ENCODE results near the gene ZNF516.

ZNF516 gene

GRCh38 chr18:76495435-76496193 lies 572 bp upstream of the ZNF516 start:
- H2BK5ac ChIP-seq (ENCODE audit: low read depth, low read length, poor library complexity, severe bottlenecking) = peak overlapping the region; percentile 46

GRCh38 chr18:76494231-76495005 lies 624 bp downstream of the ZNF516 start:
- Histone ChIP-seq H3K4ac (ENCODE audit: low read depth in 1 of 2, low read length in 2 of 2) (peak overlapping the region in 1 of 2 experiments; percentile 100), H3K27me3 (ENCODE audit: control insufficient read depth in 1 of 2, insufficient read depth in 1 of 2, low read length in 2 of 2) (no peaks in the 10 kb centered on the region), H3K4me1 (ENCODE audit: control insufficient read depth, insufficient read depth, low read depth, low read length) (peaks cover 18% of the 10 kb centered on the region), H3K79me1 (replicated peaks; ENCODE audit: low read length, poor library complexity, severe bottlenecking) (peaks cover 8% of the 10 kb centered on the region), H2BK5ac (ENCODE audit: low read depth, low read length, poor library complexity, severe bottlenecking) (peak overlapping the region; percentile 61), H2BK15ac (ENCODE audit: low read depth, poor library complexity, severe bottlenecking) (no peak overlapping the region), H3K27ac (ENCODE audit: low read length, poor library complexity, severe bottlenecking) (peak overlapping the region; percentile 94), H3K4me2 (ENCODE audit: low read length, poor library complexity, severe bottlenecking) (peak overlapping the region; percentile 96), H2BK120ac (ENCODE audit: low read depth, low read length) (peak overlapping the region; percentile 92), H3K18ac (ENCODE audit: low read depth in 1 of 2, low read length in 2 of 2) (peak overlapping the region; percentile 14 to 92), H2BK12ac (ENCODE audit: low read length in 2 of 2) (peak overlapping the region in 1 of 2 experiments; percentile 84), H3K23ac (ENCODE audit: low read length in 2 of 2) (no peak overlapping the region), H4K8ac (ENCODE audit: low read length) (no peak overlapping the region), H2AFZ (ENCODE audit: low read depth, low read length) (peak overlapping the region; percentile 39), H3K14ac (ENCODE audit: low read length in 2 of 2) (peak overlapping the region in 1 of 2 experiments; percentile 93), H3K9ac (ENCODE audit: low read length) (peak overlapping the region; percentile 95), H4K91ac (ENCODE audit: low read length) (peak overlapping the region; percentile 91), H2AK5ac (ENCODE audit: low read length, severe bottlenecking) (no peak overlapping the region), H3K4me3 (ENCODE audit: insufficient read depth in 1 of 2, low read depth in 1 of 2, low read length in 2 of 2) (peak overlapping the region; percentile 84 to 88), H3K36me3 (ENCODE audit: control insufficient read depth in 1 of 2, insufficient read depth in 2 of 2, low read depth in 1 of 2, low read length in 2 of 2) (no peaks in the 10 kb centered on the region), H3K9me3 (ENCODE audit: control insufficient read depth, low read length) (no peaks in the 10 kb centered on the region)
- under 1% methylated on average over 40 of the region's 56 CpGs for WGBS
- peak; percentile 64 for DNase-seq

More at GRCh38 chr18:76495435-76496193, 572 bp upstream of the ZNF516 start:
- H2BK120ac ChIP-seq (ENCODE audit: low read depth, low read length) = peak overlapping the region; percentile 73
- peak overlapping the region; percentile 96 for H3K9ac ChIP-seq (ENCODE audit: low read length)
- under 1% methylated on average over 31 of the region's 43 CpGs for WGBS
- H2BK15ac ChIP-seq (ENCODE audit: low read depth, poor library complexity, severe bottlenecking) = no peak overlapping the region
- peak; percentile 75 for DNase-seq
- peak overlapping the region; percentile 85 to 99 for H3K18ac ChIP-seq (ENCODE audit: low read depth in 1 of 2, low read length in 2 of 2)
- H3K4me1 ChIP-seq (ENCODE audit: control insufficient read depth, insufficient read depth, low read depth, low read length) = peaks cover 15% of the 10 kb centered on the region
- H3K79me1 ChIP-seq (replicated peaks; ENCODE audit: low read length, poor library complexity, severe bottlenecking) = peaks cover 5% of the 10 kb centered on the region
- H4K91ac ChIP-seq (ENCODE audit: low read length) = peak overlapping the region; percentile 57
- peak overlapping the region; percentile 83 for H4K8ac ChIP-seq (ENCODE audit: low read length)
- H3K27ac ChIP-seq (ENCODE audit: low read length, poor library complexity, severe bottlenecking) = no peak overlapping the region
- peak overlapping the region; percentile 61 to 71 for H2BK12ac ChIP-seq (ENCODE audit: low read length in 2 of 2)
- H3K23ac ChIP-seq (ENCODE audit: low read length in 2 of 2) = no peak overlapping the region
- no peaks in the 10 kb centered on the region for H3K27me3 ChIP-seq (ENCODE audit: control insufficient read depth in 1 of 2, insufficient read depth in 1 of 2, low read length in 2 of 2)
- peak overlapping the region; percentile 88 to 97 for H3K4me3 ChIP-seq (ENCODE audit: insufficient read depth in 1 of 2, low read depth in 1 of 2, low read length in 2 of 2)
- H2AFZ ChIP-seq (ENCODE audit: low read depth, low read length) = peak overlapping the region; percentile 93
- no peaks in the 10 kb centered on the region for H3K36me3 ChIP-seq (ENCODE audit: control insufficient read depth in 1 of 2, insufficient read depth in 2 of 2, low read depth in 1 of 2, low read length in 2 of 2)
- H3K9me3 ChIP-seq (ENCODE audit: control insufficient read depth, low read length) = no peaks in the 10 kb centered on the region
- H3K4me2 ChIP-seq (ENCODE audit: low read length, poor library complexity, severe bottlenecking) = peak overlapping the region; percentile 94
- H3K14ac ChIP-seq (ENCODE audit: low read length in 2 of 2) = peak overlapping the region in 1 of 2 experiments; percentile 95
- H2AK5ac ChIP-seq (ENCODE audit: low read length, severe bottlenecking) = no peak overlapping the region
- H3K4ac ChIP-seq (ENCODE audit: low read depth in 1 of 2, low read length in 2 of 2) = peak overlapping the region in 1 of 2 experiments; percentile 34

GRCh38 chr18:76493213-76494161 lies 1.6 kb downstream of the ZNF516 start:
- peak; percentile 70 for DNase-seq
- H4K91ac ChIP-seq (ENCODE audit: low read length) = no peak overlapping the region
- H3K79me1 ChIP-seq (replicated peaks; ENCODE audit: low read length, poor library complexity, severe bottlenecking) = peaks cover 8% of the 10 kb centered on the region
- no peaks in the 10 kb centered on the region for H3K9me3 ChIP-seq (ENCODE audit: control insufficient read depth, low read length)
- no peak overlapping the region for H2AK5ac ChIP-seq (ENCODE audit: low read length, severe bottlenecking)
- WGBS = 0% methylated on average over 22 of the region's 31 CpGs
- peak overlapping the region; percentile 34 for H2BK120ac ChIP-seq (ENCODE audit: low read depth, low read length)
- H3K9ac ChIP-seq (ENCODE audit: low read length) = peak overlapping the region; percentile 95
- H3K4ac ChIP-seq (ENCODE audit: low read depth in 1 of 2, low read length in 2 of 2) = peak overlapping the region in 1 of 2 experiments; percentile 58
- H3K14ac ChIP-seq (ENCODE audit: low read length in 2 of 2) = no peak overlapping the region
- H2AFZ ChIP-seq (ENCODE audit: low read depth, low read length) = peak overlapping the region; percentile 39
- H3K27me3 ChIP-seq (ENCODE audit: control insufficient read depth in 1 of 2, insufficient read depth in 1 of 2, low read length in 2 of 2) = no peaks in the 10 kb centered on the region
- peak overlapping the region; percentile 44 to 84 for H3K4me3 ChIP-seq (ENCODE audit: insufficient read depth in 1 of 2, low read depth in 1 of 2, low read length in 2 of 2)
- no peak overlapping the region for H2BK12ac ChIP-seq (ENCODE audit: low read length in 2 of 2)
- no peak overlapping the region for H4K8ac ChIP-seq (ENCODE audit: low read length)
- no peak overlapping the region for H3K23ac ChIP-seq (ENCODE audit: low read length in 2 of 2)
- peak overlapping the region; percentile 14 to 92 for H3K18ac ChIP-seq (ENCODE audit: low read depth in 1 of 2, low read length in 2 of 2)
- peak overlapping the region; percentile 94 for H3K27ac ChIP-seq (ENCODE audit: low read length, poor library complexity, severe bottlenecking)
- peak overlapping the region; percentile 67 for H2BK15ac ChIP-seq (ENCODE audit: low read depth, poor library complexity, severe bottlenecking)
- no peak overlapping the region for H2BK5ac ChIP-seq (ENCODE audit: low read depth, low read length, poor library complexity, severe bottlenecking)
- peak overlapping the region; percentile 96 for H3K4me2 ChIP-seq (ENCODE audit: low read length, poor library complexity, severe bottlenecking)
- no peaks in the 10 kb centered on the region for H3K36me3 ChIP-seq (ENCODE audit: control insufficient read depth in 1 of 2, insufficient read depth in 2 of 2, low read depth in 1 of 2, low read length in 2 of 2)
- H3K4me1 ChIP-seq (ENCODE audit: control insufficient read depth, insufficient read depth, low read depth, low read length) = peaks cover 18% of the 10 kb centered on the region
